Hepatocyte (in vitro differentiated cells): ENCODE measurements around the gene BRWD1.

Source experiments
- CTCF ChIP-seq: fragments of 200-600 bp; sonication (generic); IDR thresholded peaks from 2 replicates; pipeline ENCODE4 v1.5.1; 2016; ENCODE audit warnings: antibody characterized with exemption, mild to moderate bottlenecking; ENCODE audit not compliant: poor library complexity
- EZH2 ChIP-seq: fragments of 200-600 bp; sonication (generic); IDR thresholded peaks from 2 replicates; pipeline ENCODE4 v1.6.1; 2016; ENCODE audit warnings: antibody characterized with exemption, mild to moderate bottlenecking, borderline replicate concordance

GRCh38 chr21:39281853-39282252 lies 31.6 kb downstream of the BRWD1 start:
- TF ChIP-seq CTCF (no peak), EZH2 (no peak)
